Stimulated activated CD4-positive, alpha-beta T cell treated with anti-CD3 and anti-CD28 coated beads, Interleukin-15, amount 100 ng/mL, for 1 hour (primary cell): Measurements from ENCODE around the gene TIAL1.
"Not testable (repeated sequence)": the region's sequence is repeated elsewhere in the genome, so short reads cannot be mapped to it uniquely, and the experiment has no call there.

Experiments
- DNase-seq, 2 donors: peaks; one replicate each; pipeline ENCODE4 v3.0.0-alpha.2; 2020; ENCODE audit warnings: low read depth in 1 of 2, low spot score in 1 of 2

Gene TIAL1

GRCh38 chr10:119532251-119532650 is 64.5 kb downstream of the TIAL1 start:
- DNase-seq: not testable (repeated sequence)

GRCh38 chr10:119531067-119531466 is 65.7 kb downstream of the TIAL1 start:
- no peak for DNase-seq

- DNase-seq: not testable (repeated sequence)
Measured at GRCh38 chr10:119528663-119529237, 68.0 kb downstream of the TIAL1 start.

GRCh38 chr10:119526621-119527592 is 69.9 kb downstream of the TIAL1 start:
- no peak for DNase-seq

- DNase-seq: no peak
Measured at GRCh38 chr10:119526149-119526548, 70.6 kb downstream of the TIAL1 start.

GRCh38 chr10:119525116-119525515 is 71.6 kb downstream of the TIAL1 start:
- DNase-seq: no peak

GRCh38 chr10:119524720-119525070 is 72.1 kb downstream of the TIAL1 start:
- DNase-seq: no peak

GRCh38 chr10:119523895-119524719 is 72.7 kb downstream of the TIAL1 start:
- DNase-seq: no peak
